ENCODE data around the gene ICAM3.

Gene ICAM3

GRCh38 chr19:10317857-10318462, 21.5 kb downstream of the ICAM3 start:
- FAIRE-seq, result no peak

- no peak for FAIRE-seq
Observed at GRCh38 chr19:10317045-10317856, 22.2 kb downstream of the ICAM3 start.

- FAIRE-seq, result peak; percentile 13
Observed at GRCh38 chr19:10316229-10317044, 23.0 kb downstream of the ICAM3 start.

- peak; percentile 6 for FAIRE-seq
Observed at GRCh38 chr19:10315335-10316214, 23.8 kb downstream of the ICAM3 start, which contains the start of gene FDX2. Gene FDX2 (minus strand): TSS chr19:10316015. CDS start chr19:10315996, 19 bp downstream.

- FAIRE-seq, result no peak
Observed at GRCh38 chr19:10309423-10309822, 30.0 kb downstream of the ICAM3 start, which contains the start of gene ZGLP1. Gene ZGLP1 (minus strand): TSS chr19:10309815.

- no peak for FAIRE-seq
Observed at GRCh38 chr19:10306327-10306726, 33.1 kb downstream of the ICAM3 start.

GRCh38 chr19:10305139-10305806, 34.2 kb downstream of the ICAM3 start:
- FAIRE-seq, result no peak

- no peak for FAIRE-seq
Observed at GRCh38 chr19:10299545-10300458, 39.6 kb downstream of the ICAM3 start.

- no peak for FAIRE-seq
Observed at GRCh38 chr19:10295847-10296591, 43.4 kb downstream of the ICAM3 start.

- no peak for FAIRE-seq
Observed at GRCh38 chr19:10295305-10295846, 44.0 kb downstream of the ICAM3 start.

- no peak for FAIRE-seq
Observed at GRCh38 chr19:10294368-10294697, 45.1 kb downstream of the ICAM3 start.

GRCh38 chr19:10293637-10294367, 45.6 kb downstream of the ICAM3 start:
- no peak for FAIRE-seq

GRCh38 chr19:10292789-10293636, 46.4 kb downstream of the ICAM3 start:
- FAIRE-seq, result no peak

GRCh38 chr19:10292206-10292788, 47.1 kb downstream of the ICAM3 start:
- no peak for FAIRE-seq

- no peak for FAIRE-seq
Observed at GRCh38 chr19:10291554-10292205, 47.7 kb downstream of the ICAM3 start.

GRCh38 chr19:10290876-10291553, 48.4 kb downstream of the ICAM3 start:
- no peak for FAIRE-seq
